Measurements from ENCODE around the gene SMIM43. TPM values are rescaled to one million over a fixed set of nuclear protein-coding genes. Genes with fewer than 3 reads are reported as not detected.

The SMIM43 gene
- total and polyA plus RNA-seq, 4 donors = not detected

GRCh38 chr4:121720109-121720508 is 44.9 kb downstream of the SMIM43 start:
- Histone ChIP-seq H3K4me1 (ENCODE audit: control insufficient read depth in 4 of 4, insufficient read depth in 4 of 4, low read length in 3 of 4) (peaks cover 0 to 7% (median 0%) of the 10 kb centered on the region in 4 donors), H3K27ac (ENCODE audit: low read depth in 1 of 2, low read length in 2 of 2) (no peak overlapping the region), H3K9me3 (ENCODE audit: control insufficient read depth in 4 of 4, low read length in 3 of 4) (no peaks in the 10 kb centered on the region), H3K4me3 (ENCODE audit: low read depth in 1 of 3, low read length in 3 of 3) (no peak overlapping the region), H3K9ac (ENCODE audit: low read depth in 1 of 2, low read length in 2 of 2) (no peak overlapping the region), H3K27me3 (ENCODE audit: control insufficient read depth in 4 of 4, insufficient read depth in 4 of 4, low read length in 3 of 4) (no peaks in the 10 kb centered on the region), H3K36me3 (ENCODE audit: control insufficient read depth in 4 of 4, insufficient read depth in 3 of 4, low read depth in 1 of 4, low read length in 3 of 4) (no peaks in the 10 kb centered on the region)
- TF ChIP-seq REST (IDR thresholded peaks at IDR 0.05) (no peak), EGR1 (IDR thresholded peaks at IDR 0.05; ENCODE audit: low read depth in 2 of 2) (no peak), YY1 (IDR thresholded peaks at IDR 0.05) (no peak), FOXA2 (IDR thresholded peaks at IDR 0.05) (no peak), JUND (IDR thresholded peaks at IDR 0.05) (no peak), ZBTB33 (IDR thresholded peaks at IDR 0.05) (no peak), RAD21 (IDR thresholded peaks at IDR 0.05) (no peak), GABPA (IDR thresholded peaks at IDR 0.05 in 1 of 2, conservative IDR thresholded peaks at IDR 0.05 in 1 of 2) (no peak), ATF3 (IDR thresholded peaks at IDR 0.05) (no peak), SP1 (IDR thresholded peaks at IDR 0.05) (no peak), NR2F2 (IDR thresholded peaks at IDR 0.05) (no peak), TAF1 (conservative IDR thresholded peaks at IDR 0.05) (no peak), HNF4A (conservative IDR thresholded peaks at IDR 0.05) (no peak), RXRA (IDR thresholded peaks at IDR 0.05) (no peak)
- no peak for DNase-seq (ENCODE audit: low spot score)
- 70% methylated on average over 1 of the region's 1 CpG for WGBS

- Histone ChIP-seq H3K27ac (ENCODE audit: low read depth in 1 of 2, low read length in 2 of 2) (no peak overlapping the region), H3K4me3 (ENCODE audit: low read depth in 1 of 3, low read length in 3 of 3) (no peak overlapping the region), H3K27me3 (ENCODE audit: control insufficient read depth in 4 of 4, insufficient read depth in 4 of 4, low read length in 3 of 4) (no peaks in the 10 kb centered on the region), H3K36me3 (ENCODE audit: control insufficient read depth in 4 of 4, insufficient read depth in 3 of 4, low read depth in 1 of 4, low read length in 3 of 4) (no peaks in the 10 kb centered on the region), H3K9ac (ENCODE audit: low read depth in 1 of 2, low read length in 2 of 2) (no peak overlapping the region), H3K4me1 (ENCODE audit: control insufficient read depth in 4 of 4, insufficient read depth in 4 of 4, low read length in 3 of 4) (peaks cover 0 to 7% (median 0%) of the 10 kb centered on the region in 4 donors), H3K9me3 (ENCODE audit: control insufficient read depth in 4 of 4, low read length in 3 of 4) (no peaks in the 10 kb centered on the region)
- WGBS = 61% methylated on average over 4 of the region's 4 CpGs
- no peak for DNase-seq (ENCODE audit: low spot score)
- TF ChIP-seq NR2F2 (IDR thresholded peaks at IDR 0.05) (peak; percentile 67), HNF4A (conservative IDR thresholded peaks at IDR 0.05) (peak in 1 of 2 donors; percentile 26), REST (IDR thresholded peaks at IDR 0.05) (peak; percentile 22), RXRA (IDR thresholded peaks at IDR 0.05) (peak; percentile 29 to 53), YY1 (IDR thresholded peaks at IDR 0.05) (peak; percentile 23), SP1 (IDR thresholded peaks at IDR 0.05) (peak; percentile 65), EGR1 (IDR thresholded peaks at IDR 0.05; ENCODE audit: low read depth in 2 of 2) (peak in 1 of 2 donors; percentile 17), HNF4G (IDR thresholded peaks at IDR 0.05) (no peak), FOXA2 (IDR thresholded peaks at IDR 0.05) (no peak), ATF3 (IDR thresholded peaks at IDR 0.05) (peak; percentile 12), GABPA (IDR thresholded peaks at IDR 0.05 in 1 of 2, conservative IDR thresholded peaks at IDR 0.05 in 1 of 2) (no peak)
Observed at GRCh38 chr4:121717680-121718237, 47.2 kb downstream of the SMIM43 start.

Data from liver (tissue), 9 donors.